HCT116 (cell line): Measurements from ENCODE around the gene TCF19.

Experiments used
- ATF3 ChIP-seq: IDR thresholded peaks from 2 replicates; pipeline ENCODE4 v1.6.1; 2012
- CTCF ChIP-seq, 3 experiments: fragments of 200-600 bp in 1 of 3; sonication (generic) in 1 of 3; IDR thresholded peaks in 2 of 3; conservative IDR thresholded peaks in 1 of 3; 2 replicates each; pipeline ENCODE4 v1.5.1; 2012 to 2017; ENCODE audit warnings: low read depth in 2 of 3, low read length in 2 of 3, antibody characterized with exemption in 1 of 3, borderline replicate concordance in 1 of 3, control low read depth in 1 of 3, mild to moderate bottlenecking in 1 of 3, mixed read lengths in 1 of 3, mixed run types in 1 of 3, moderate library complexity in 1 of 3; ENCODE audit not compliant: insufficient read depth in 1 of 3
- EGR1 ChIP-seq: IDR thresholded peaks from 2 replicates; pipeline ENCODE4 v1.6.1; 2012; ENCODE audit warnings: low read depth
- POLR2A ChIP-seq: IDR thresholded peaks from 2 replicates; pipeline ENCODE4 v1.7.0; 2011; ENCODE audit warnings: borderline replicate concordance; ENCODE audit not compliant: insufficient read depth, insufficient read length; ENCODE audit errors: extremely low read depth
- RAD21 ChIP-seq: IDR thresholded peaks from 2 replicates; pipeline ENCODE4 v1.6.1; 2012; ENCODE audit warnings: low read depth, mild to moderate bottlenecking
- SIN3A ChIP-seq: IDR thresholded peaks from 2 replicates; pipeline ENCODE4 v1.6.1; 2012; ENCODE audit warnings: low read depth
- SP1 ChIP-seq: IDR thresholded peaks from 2 replicates; pipeline ENCODE4 v1.6.1; 2012; ENCODE audit warnings: low read depth
- SRF ChIP-seq: IDR thresholded peaks from 2 replicates; pipeline ENCODE4 v1.6.1; 2012; ENCODE audit warnings: low read depth
- ZNF274 ChIP-seq: fragments of 200-500 bp; sonication (Bioruptor generic); IDR thresholded peaks from 2 replicates; pipeline ENCODE4 v1.6.1; 2014; ENCODE audit warnings: mild to moderate bottlenecking, low read depth, low read length, inconsistent platforms
- TF ChIP-seq, protein P1 (sequence below): IDR thresholded peaks from 2 replicates; pipeline ENCODE4 v1.6.1; 2012
- TF ChIP-seq, protein P2 (sequence below): IDR thresholded peaks from 2 replicates; pipeline ENCODE4 v1.6.1; 2012; ENCODE audit warnings: low read depth

GRCh38 chr6:31178143-31179041 lies 20.0 kb downstream of the TCF19 start:
- TF ChIP-seq CTCF (IDR thresholded peaks at IDR 0.05 in 2 of 3, conservative IDR thresholded peaks at IDR 0.05 in 1 of 3; ENCODE audit: borderline replicate concordance in 1 of 3, insufficient read depth in 1 of 3, low read depth in 2 of 3, low read length in 2 of 3) (no peak), POLR2A (no peak), ZNF274 (no peak), SIN3A (no peak), EGR1 (no peak), RAD21 (no peak), SP1 (no peak), SRF (no peak), ATF3 (no peak)
- TF ChIP-seq, protein P1, sequence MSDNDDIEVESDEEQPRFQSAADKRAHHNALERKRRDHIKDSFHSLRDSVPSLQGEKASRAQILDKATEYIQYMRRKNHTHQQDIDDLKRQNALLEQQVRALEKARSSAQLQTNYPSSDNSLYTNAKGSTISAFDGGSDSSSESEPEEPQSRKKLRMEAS: no peak
- TF ChIP-seq, protein P2, sequence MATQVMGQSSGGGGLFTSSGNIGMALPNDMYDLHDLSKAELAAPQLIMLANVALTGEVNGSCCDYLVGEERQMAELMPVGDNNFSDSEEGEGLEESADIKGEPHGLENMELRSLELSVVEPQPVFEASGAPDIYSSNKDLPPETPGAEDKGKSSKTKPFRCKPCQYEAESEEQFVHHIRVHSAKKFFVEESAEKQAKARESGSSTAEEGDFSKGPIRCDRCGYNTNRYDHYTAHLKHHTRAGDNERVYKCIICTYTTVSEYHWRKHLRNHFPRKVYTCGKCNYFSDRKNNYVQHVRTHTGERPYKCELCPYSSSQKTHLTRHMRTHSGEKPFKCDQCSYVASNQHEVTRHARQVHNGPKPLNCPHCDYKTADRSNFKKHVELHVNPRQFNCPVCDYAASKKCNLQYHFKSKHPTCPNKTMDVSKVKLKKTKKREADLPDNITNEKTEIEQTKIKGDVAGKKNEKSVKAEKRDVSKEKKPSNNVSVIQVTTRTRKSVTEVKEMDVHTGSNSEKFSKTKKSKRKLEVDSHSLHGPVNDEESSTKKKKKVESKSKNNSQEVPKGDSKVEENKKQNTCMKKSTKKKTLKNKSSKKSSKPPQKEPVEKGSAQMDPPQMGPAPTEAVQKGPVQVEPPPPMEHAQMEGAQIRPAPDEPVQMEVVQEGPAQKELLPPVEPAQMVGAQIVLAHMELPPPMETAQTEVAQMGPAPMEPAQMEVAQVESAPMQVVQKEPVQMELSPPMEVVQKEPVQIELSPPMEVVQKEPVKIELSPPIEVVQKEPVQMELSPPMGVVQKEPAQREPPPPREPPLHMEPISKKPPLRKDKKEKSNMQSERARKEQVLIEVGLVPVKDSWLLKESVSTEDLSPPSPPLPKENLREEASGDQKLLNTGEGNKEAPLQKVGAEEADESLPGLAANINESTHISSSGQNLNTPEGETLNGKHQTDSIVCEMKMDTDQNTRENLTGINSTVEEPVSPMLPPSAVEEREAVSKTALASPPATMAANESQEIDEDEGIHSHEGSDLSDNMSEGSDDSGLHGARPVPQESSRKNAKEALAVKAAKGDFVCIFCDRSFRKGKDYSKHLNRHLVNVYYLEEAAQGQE: no peak
